Hippocampal formation (tissue), 2 donors: ENCODE measurements around the gene TEAD2.
"Not testable (repeated sequence)": the region's sequence is repeated elsewhere in the genome, so short reads cannot be mapped to it uniquely, and the experiment has no call there.

Experiments used
- DNase-seq, 2 donors: peaks; one replicate each; lab custom pipeline; 2025; lab: John Stamatoyannopoulos, UW

The TEAD2 gene

GRCh38 chr19:49383599-49383998, 21.4 kb upstream of the TEAD2 start:
- DNase-seq = no peak

DNA sequence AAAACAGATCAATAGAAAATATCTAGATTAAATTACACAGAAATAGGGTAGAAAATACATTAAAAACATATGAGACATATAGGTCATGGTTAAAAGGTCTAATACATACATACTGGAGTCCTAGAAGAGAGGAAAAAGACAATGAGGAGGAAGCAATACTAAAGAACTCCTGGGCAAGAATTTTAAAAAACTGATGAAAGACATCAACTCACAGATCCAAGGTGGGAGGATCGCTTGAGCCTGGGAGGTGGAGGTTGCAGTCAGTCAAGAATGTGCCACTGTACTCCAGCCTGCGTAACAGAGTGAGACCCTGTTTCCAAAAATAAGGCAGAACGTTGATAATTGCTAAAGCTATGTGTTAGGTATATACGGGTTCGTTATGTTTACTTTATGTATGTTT, 20.4 kb upstream of the TEAD2 start:
- no peak for DNase-seq

- no peak for DNase-seq
Observed at GRCh38 chr19:49380391-49380790, 18.2 kb upstream of the TEAD2 start.

GRCh38 chr19:49378512-49378911, 16.3 kb upstream of the TEAD2 start:
- DNase-seq = no peak

- DNase-seq = no peak
Observed at GRCh38 chr19:49374665-49375434, 12.6 kb upstream of the TEAD2 start.

GRCh38 chr19:49373174-49373573, 11.0 kb upstream of the TEAD2 start:
- not testable (repeated sequence) for DNase-seq

DNA sequence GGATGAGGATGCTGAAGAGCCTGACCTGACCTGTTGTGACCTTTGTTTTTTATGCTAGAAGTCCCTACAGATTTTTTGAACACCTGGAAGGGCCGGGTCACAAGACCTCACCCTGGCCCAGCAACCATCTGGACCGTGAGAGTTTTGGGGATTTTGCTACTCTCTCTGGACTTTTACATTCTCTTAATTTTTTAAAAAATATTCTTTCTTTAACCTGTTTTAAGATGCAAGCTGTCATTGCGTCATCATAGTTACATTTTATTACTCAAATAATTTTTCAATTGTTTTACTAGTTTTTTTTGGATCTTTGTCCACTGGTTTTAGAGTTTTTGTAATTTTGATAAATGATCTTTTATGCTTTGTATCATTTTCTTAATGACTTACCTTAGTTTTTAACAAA, 9.0 kb upstream of the TEAD2 start:
- DNase-seq = no peak

DNA sequence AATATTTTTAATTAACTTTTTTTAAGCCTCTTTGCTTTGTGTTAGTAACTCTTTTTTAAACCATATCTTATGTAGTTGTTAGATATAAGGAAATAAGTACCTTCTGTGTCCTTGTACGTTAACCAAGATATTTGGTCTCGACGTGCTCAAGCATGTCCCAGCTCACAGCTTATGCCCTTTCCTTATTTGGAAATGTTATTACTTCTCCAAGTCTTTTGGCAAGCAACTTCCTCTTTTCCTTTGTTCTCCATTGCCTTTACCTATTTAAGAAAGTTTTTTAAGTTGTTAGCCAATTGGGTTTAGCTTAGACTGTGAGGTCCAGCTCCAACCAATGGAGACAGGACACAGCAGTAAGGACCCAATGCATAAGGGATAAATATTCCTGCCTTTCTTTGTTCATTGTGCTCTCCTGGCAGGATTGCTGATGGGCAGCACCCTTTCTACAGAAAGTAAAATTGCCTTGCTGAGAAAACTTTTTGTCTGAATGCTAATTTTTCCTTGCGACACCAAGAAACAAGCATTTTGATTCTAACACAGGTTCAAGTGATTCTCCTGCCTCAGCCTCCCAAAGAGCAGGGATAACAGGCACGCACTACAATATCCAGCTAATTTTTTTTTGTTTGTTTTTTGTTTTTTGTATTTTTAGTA, 6.6 kb upstream of the TEAD2 start:
- DNase-seq = no peak

DNA sequence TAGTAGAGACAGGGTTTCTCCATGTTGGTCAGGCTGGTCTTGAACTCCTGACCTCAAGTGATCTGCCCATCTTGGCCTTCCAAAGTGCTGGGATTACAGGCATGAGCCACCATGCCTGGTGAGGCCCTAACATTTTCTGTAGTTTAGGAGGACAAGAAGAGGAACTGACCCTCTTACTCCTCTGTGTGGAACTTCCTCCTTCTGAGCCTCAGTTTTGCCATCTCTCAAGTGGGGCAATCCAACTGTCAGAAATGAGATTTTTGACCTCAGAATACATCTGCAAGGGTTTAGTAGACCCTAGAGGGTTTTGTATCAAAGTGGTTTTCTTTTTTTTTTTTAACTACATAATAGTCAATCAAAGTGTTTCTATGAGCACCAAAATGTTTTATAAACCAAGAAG, 3.9 kb upstream of the TEAD2 start:
- DNase-seq = no peak

DNA sequence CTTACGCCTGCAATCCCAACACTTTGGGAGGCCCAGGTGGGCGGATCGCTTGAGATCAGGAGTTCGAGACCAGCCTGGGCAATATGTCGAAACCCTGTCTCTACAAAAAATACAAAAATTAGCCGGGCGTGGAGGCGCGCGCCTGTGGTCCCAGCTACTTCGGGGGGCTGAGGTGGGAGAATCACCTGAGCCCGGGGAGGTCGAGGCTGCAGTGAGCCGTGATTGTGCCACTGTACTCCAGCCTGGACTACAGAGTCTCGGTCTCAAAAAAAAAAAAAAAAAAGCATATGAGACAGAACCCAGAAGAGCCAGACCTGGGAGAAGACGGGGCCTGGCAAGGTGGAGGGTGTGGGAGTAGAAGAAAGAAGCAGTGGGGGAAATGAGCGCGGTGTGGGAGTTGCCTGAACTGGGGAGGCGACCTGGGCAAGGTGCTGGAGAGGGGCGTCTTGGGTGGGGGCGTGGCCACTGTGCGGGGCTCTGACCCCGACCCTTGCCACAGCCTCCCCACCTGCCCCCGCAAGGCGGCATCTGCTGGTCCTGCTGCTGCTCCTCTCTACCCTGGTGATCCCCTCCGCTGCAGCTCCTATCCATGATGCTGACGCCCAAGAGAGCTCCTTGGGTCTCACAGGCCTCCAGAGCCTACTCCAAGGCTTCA, 2.0 kb upstream of the TEAD2 start:
- DNase-seq = no peak

GRCh38 chr19:49363268-49364082, 1.3 kb upstream of the TEAD2 start, which contains the start of gene DKKL1:
DKKL1 (plus strand) TSS chr19:49363877; CDS start chr19:49363999, 122 bp downstream.
- DNase-seq = peak in 1 of 2 donors; percentile 28

DNA sequence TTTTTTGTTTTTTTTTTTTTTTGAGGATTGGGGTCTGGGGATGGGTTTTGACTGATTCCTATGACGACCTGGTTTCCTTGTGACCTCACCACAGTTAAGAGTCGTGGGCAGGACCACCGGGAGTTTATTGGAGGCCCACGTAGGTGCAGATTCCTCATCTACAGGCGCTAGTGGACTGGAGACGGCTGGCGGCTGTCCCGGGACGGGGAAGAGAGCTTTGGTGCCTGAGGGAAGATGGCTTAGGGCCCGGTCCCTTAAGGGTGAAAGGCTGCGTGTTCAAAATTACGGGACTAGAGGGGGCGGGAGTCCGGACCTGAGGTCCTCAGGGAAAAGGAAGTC, 682 bp upstream of the TEAD2 start:
- no peak for DNase-seq

GRCh38 chr19:49361438-49362047, 673 bp downstream of the TEAD2 start:
- no peak for DNase-seq

DNA sequence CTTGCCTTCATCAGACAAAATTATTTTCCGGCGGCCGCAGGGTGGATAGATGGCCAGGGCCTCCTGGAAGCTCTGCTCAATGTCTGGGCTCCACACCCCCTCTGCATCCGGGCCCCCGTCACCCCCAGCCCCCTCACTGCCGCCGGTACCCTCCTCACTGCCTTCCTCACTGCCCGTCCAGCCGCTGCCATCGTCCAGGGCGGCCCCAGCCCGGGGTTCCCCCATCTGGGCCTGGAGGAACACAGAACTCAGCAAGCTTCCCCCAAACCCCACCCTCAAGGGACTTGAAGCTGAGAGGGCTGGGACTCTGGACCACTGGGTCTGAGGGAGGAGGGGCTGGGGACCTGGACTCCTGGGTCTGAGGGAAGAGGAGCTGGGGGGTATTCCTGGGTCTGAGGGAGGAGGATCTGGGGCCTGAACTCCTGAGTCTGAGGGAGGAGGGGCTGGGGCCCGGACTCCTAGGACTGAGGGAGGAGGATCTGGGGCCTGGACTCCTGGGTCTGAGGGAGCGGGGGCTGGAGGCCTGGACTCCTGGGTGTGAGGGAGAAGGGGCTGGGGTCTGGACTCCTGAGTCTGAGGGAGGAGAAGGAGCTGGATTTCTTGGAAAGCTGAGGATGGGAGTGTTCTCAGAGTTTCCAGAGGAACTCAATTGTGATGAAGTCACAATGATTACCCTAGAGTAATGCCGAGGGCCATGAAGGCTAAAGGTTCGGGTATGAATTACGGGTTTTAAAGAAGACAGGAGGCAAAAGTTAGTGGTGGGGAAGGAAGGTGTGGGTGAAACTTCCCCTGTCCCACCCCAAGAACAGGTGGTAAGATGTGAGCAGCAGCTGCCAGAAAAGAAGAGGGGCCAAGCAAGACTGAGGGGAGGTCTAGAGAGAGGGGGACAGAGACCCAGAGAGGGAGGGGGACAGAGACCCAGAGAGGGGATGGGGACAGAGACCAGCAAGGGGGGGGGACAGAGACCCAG, 2.1 kb downstream of the TEAD2 start:
- DNase-seq = no peak

GRCh38 chr19:49357186-49357585, 5.0 kb downstream of the TEAD2 start:
- DNase-seq = no peak

- DNase-seq = no peak
Observed at GRCh38 chr19:49356382-49356781, 5.8 kb downstream of the TEAD2 start.

DNA sequence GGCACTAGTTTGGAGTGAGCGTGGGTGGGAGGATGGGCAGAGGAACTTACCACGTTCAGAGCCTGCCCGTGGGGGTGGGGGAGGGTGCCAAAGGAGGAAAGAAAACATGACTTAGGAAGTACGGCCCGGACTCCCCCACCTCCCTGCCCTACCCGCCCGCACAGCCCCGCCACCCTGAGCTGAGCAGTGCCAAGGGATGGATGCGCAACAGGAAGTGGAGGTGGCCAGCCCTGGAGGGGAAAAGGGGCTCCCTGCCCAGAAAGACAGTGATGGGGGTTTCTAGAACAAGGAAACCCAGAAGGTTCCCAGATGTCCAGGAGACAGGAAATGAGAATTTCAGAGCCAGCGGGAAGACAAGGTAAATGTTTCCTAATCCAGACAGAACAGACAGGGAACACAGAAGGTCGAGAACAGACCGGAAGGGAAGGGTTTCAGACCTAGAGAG, 6.3 kb downstream of the TEAD2 start:
- no peak for DNase-seq

DNA sequence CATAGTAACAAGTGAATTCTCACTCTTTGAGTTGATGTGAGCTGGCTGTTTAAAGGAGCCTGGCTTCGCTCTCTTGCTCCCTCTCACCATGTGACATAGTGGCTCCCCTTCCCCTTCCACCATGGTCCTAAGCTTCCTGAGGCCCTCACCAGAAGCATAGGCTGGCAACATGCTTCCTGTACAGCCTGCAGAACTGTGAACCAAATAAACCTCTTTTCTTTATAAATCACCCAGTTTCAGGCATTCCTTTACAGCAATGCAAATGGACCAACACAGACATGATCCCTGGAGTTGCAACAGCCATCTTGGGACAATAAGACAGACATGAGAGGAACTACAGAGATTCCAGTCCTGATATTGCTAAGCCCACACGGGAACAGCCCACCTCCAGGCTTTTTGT, 12.6 kb downstream of the TEAD2 start:
- no peak for DNase-seq

DNA sequence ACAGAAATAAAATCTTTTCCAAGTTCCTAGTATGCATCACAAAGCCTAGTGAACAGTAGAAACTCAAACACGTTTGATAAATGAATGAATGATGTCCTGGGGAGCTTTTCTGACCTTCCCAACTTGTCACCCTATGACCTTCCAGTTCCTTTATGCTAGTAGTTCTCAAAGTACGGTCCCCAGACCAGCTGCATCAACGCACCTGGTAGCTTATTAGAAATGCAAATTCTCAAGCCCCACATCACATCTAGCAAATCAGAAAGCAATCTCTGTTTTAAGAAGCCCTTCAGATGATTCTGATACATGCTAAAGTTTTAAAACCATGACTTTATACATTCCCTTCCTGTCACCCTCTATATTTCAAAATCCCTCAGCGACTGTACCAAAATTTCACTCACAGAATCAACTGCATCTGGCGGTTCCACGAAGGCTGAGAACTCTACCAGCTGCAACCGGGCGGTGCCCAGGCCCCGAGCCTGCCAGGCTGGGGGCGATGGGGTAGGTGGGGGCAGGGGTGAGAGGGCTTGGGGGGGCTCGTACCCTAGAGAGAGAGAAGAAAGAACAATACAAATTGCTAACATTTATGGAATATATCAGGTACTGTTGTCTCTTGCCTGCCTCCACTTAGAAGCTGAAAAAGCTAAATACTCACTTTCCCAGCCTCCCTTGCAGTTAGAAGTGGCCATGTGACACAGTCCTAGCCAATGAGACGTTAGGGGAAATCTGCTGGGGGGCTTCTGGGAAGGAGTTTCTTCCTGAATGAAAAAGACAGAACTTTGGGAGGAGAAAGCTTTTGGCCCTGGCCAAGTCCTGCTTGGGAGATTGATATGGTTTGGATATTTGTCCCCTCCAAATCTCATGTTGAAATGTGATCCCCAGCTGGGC, 13.7 kb downstream of the TEAD2 start:
- DNase-seq = no peak

DNA sequence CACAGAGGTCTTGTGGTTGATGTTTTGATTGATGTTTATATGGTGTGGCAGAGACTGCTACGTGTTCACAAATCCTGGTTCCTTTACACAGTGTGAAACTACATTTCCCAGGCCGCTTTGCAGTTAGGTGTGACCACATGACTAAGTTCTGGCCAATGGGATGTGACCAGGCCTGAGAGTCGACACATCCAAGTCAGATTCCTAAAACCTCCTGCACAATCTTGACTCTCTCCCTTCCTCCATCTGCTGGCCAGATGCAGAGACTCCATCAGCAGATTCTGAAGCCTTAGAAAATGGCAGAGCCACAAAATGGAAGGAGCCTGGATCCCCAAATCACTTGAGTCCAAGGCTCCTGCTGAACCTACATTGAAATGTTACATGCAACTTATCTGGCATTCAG, 14.4 kb downstream of the TEAD2 start:
- DNase-seq = no peak
